Right lobe of liver (tissue), 4 donors: ENCODE results near the gene IL20RB.

ENCODE experiments used
- POLR2A ChIP-seq: fragments of 450-650 bp; IDR thresholded peaks from one replicate; pipeline ENCODE4 v1.6.1; 2017; ENCODE audit warnings: antibody characterized with exemption, mild to moderate bottlenecking
- TF ChIP-seq, protein P1 (sequence below), 4 donors: fragments of 200-600 bp in 3 of 4; fragments of 450-650 bp in 1 of 4; IDR thresholded peaks; one replicate each; pipeline versions ENCODE4 v1.5.1 to v1.8.0; 2016 to 2022; ENCODE audit warnings: antibody characterized with exemption in 4 of 4, mild to moderate bottlenecking in 2 of 4
- donor health status: DM: no; HTN: no; CAD: no.
- donor health status: DM: no; HTN: no; CAD: no.
- donor health status: DM: no; HTN: yes; CAD: no.

DNA sequence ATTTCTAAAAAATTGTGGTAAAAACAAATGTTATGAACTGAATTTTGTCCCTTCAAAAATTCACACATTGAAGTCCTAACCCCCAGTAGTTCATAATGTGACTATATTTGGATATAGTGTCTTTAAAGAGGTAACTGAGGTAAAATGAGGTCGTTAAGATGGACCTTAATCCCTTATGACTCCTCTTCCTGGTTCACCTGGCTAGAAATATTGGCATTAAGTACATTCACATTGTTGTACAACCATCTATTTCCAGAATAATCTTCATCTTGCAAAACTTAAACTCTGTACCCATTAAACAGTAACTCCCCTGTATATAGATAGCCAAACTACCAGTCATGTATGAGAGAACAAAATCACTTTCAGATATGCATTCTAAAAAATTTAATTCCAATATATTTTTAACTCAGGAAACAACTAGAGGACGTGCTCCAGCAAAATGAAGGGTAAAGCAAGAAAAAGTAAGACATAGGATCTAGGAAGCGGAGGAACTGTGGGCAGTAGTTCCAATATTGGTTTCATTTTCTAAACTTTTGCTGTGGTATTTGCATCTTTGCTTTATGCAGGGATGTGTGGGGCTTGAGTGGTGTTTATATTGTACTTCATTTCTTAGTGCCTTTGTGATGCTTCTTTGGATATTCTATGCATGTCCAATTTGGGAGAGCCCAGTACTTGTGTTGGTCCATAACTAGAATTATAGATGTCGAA is 36.7 kb upstream of the IL20RB start:
- TF ChIP-seq POLR2A: no peak
- TF ChIP-seq, protein P1, sequence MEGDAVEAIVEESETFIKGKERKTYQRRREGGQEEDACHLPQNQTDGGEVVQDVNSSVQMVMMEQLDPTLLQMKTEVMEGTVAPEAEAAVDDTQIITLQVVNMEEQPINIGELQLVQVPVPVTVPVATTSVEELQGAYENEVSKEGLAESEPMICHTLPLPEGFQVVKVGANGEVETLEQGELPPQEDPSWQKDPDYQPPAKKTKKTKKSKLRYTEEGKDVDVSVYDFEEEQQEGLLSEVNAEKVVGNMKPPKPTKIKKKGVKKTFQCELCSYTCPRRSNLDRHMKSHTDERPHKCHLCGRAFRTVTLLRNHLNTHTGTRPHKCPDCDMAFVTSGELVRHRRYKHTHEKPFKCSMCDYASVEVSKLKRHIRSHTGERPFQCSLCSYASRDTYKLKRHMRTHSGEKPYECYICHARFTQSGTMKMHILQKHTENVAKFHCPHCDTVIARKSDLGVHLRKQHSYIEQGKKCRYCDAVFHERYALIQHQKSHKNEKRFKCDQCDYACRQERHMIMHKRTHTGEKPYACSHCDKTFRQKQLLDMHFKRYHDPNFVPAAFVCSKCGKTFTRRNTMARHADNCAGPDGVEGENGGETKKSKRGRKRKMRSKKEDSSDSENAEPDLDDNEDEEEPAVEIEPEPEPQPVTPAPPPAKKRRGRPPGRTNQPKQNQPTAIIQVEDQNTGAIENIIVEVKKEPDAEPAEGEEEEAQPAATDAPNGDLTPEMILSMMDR (IDR thresholded peaks at IDR 0.05): no peak
